Left renal cortex interstitium (tissue), 4 donors: ENCODE results near the gene PRRC2A. TPM values are rescaled to one million over a fixed set of nuclear protein-coding genes. Genes with fewer than 3 reads are reported as not detected.
A peak's percentile ranks its signal among the peaks of the same experiment; 100 is the strongest.

ENCODE experiments used
- DNase-seq, 4 donors: peaks; one replicate each; pipeline ENCODE4 v3.0.0-alpha.2; 2013; ENCODE audit warnings: low read depth in 4 of 4, low spot score in 2 of 4, missing footprints in 1 of 4
- polyA plus RNA-seq, 4 donors: library from polyadenylated mRNA; unstranded; fragments of 120-200 nt; gene quantifications; one replicate each; pipeline ENCODE4 v1.2.1, GENCODE V29; 2013; ENCODE audit not compliant: insufficient read length in 4 of 4

The PRRC2A gene
- polyA plus RNA-seq, 4 donors: 129 to 238 (median 197) TPM

DNA sequence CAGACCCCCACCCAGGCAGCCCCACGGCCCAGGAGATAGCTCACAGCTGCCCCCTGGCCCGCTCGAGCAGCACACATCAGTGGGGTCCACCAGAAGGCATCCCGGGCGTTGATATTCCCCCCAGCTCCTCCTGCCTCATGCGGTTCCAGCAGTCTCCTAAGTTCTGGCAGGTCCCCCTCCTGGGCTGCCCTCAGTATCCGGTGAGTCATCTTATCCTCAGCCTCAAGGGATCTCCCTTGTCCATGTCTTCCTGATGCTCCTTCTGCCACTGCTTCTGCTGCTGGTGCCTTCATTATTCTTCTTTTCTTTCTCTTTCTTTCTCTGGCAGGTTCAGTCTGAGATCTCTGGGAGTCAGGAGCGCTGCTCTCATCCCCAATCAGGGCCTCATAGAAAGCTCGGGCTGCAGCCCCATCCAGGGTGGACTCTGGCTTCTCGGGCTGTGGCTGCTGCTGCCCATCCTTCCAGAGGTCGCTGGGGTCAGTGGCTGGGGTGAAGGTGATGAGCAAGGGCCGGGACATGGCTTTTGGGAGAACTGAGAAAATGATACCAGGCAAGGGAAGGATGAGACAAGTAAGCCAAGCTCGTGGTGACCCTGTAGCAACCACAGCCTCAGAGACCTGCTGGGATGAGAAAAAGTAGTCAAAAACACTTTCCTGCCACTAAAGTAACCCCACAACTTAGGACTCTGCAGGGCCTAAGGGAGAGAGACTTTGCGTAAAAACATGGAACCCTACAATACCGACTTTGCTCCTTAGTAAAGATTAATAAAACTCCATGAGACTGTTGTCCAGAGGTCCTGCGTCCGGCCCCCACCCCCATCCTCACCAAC is 43.7 kb downstream of the PRRC2A start:
- DNase-seq: no peak

GRCh38 chr6:31664790-31665500 is 44.4 kb downstream of the PRRC2A start, which contains the start of gene GPANK1:
GPANK1 (minus strand) TSS chr6:31664997; CDS start chr6:31664478, 519 bp downstream.
- peak; percentile 86 to 94 (median 90) for DNase-seq

DNA sequence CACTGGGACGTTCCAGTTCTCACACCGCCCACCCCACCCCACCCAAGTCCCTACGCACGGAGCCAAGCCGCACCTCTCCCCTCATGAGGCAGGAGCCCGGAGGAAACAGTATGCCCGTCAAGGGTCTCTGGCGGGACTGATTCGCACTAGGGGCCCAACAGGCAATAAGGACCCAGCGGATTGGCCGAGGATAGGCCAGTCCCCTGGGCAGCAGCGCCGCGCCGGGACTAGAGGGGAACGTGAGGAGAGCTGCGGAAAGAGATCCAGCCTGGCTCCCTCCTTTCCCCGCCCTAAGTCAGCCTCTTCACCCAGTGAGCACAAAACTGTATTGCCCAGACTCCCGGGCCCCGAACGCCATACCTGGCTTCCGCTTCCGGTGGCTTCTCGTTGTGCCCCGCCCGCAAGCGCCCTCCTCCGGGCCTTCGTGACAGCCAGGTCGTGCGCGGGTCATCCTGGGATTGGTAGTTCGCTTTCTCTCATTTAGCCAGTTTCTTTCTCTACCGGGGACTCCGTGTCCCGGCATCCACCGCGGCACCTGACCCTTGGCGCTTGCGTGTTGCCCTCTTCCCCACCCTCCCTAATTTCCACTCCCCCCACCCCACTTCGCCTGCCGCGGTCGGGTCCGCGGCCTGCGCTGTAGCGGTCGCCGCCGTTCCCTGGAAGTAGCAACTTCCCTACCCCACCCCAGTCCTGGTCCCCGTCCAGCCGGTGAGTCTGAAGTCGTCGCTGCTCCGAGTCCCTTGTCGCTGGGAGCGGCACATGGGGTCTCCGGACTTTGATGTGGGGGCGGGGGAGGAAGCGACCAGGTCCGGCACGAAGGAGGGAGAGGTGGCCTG is 45.2 kb downstream of the PRRC2A start, which contains the start of gene CSNK2B:
Gene CSNK2B, plus strand, starts transcription at position 580 of the 836 bp plus-strand sequence. CDS start 752 bp downstream, outside the sequence.
- DNase-seq: peak; percentile 88 to 97 (median 92)

DNA sequence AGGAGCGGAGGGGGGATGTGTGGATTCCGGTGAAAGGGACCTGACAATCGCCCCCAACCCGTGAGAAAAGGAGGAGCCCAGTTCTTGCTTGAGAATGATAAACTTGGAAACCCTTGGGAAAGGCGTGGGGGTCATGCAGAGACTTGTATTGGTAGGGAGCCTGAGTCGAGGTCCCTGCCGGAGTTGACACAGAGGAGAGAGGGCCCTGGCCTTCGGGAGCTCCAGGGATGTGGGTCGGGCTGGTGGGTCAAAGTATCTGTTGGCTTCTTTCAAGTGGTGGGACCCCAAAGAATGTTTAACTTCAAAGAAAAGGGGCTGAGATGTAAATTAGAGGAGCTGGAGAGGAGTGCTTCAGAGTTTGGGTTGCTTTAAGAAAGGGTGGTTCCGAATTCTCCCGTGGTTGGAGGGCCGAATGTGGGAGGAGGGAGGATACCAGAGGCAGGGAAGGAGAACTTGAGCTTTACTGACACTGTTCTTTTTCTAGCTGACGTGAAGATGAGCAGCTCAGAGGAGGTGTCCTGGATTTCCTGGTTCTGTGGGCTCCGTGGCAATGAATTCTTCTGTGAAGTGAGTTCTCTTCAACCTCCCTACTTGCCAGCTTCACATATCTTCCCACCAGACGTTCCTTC is 45.9 kb downstream of the PRRC2A start:
- no peak for DNase-seq

- DNase-seq: no peak
Observed at GRCh38 chr6:31669676-31670075, 49.2 kb downstream of the PRRC2A start, which contains the start of gene LY6G5B. LY6G5B (plus strand) TSS chr6:31669976; CDS start chr6:31670951, 975 bp downstream.

DNA sequence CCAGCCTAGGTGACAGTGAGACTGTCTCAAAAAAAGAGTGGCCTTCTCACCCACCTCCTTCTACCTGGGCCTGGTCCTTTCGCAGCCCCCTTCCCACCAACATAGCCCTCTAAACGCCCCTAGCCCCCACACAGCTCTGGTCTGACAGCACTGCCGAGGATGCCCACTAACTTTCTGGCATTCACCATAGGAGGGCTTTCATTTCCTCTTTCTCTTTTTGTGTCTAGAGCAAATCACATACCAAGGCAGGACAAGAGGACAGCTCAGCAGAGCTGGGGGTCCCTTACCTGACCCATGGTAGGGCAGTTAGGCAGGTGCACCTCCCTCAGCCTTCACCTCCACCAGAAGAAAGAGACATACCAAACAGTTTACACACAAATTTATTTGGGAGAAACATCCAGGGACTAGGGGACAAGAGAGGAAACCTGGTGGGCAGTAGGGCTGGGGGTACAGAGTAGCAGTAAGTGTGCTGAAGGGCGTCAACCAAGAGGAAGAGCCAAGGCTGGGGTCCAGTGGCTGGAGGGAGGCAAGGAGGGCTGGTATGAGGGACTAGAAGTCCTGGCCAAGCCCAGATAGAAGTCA is 55.9 kb downstream of the PRRC2A start:
- no peak for DNase-seq

DNA sequence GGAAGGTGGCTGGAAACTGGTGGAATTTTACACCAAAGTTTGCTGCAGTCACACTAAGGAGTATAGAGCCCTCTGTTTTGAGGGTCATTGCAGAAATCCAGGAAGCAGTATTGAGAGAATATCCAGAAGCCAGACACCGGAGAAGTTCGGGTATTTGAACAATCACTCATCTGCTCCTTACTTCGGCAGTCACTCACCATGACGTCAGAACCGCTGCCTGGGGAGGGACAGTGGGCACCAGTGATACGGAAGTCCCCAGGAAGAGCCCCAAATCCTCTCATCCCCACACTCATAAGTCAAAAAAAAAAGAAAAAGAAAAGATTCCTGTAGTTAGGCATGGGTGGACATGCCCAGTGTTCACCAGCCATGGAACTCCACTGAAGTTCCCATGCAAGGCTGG is 56.4 kb downstream of the PRRC2A start:
- DNase-seq: no peak

- DNase-seq: no peak
Observed at GRCh38 chr6:31677955-31678354, 57.4 kb downstream of the PRRC2A start.

- DNase-seq: peak in 2 of 4 donors; percentile 67 to 80
Observed at GRCh38 chr6:31680226-31681134, 60.0 kb downstream of the PRRC2A start, which contains the start of gene LY6G5C. LY6G5C (minus strand) TSS chr6:31681067; CDS start chr6:31680373, 694 bp downstream.

DNA sequence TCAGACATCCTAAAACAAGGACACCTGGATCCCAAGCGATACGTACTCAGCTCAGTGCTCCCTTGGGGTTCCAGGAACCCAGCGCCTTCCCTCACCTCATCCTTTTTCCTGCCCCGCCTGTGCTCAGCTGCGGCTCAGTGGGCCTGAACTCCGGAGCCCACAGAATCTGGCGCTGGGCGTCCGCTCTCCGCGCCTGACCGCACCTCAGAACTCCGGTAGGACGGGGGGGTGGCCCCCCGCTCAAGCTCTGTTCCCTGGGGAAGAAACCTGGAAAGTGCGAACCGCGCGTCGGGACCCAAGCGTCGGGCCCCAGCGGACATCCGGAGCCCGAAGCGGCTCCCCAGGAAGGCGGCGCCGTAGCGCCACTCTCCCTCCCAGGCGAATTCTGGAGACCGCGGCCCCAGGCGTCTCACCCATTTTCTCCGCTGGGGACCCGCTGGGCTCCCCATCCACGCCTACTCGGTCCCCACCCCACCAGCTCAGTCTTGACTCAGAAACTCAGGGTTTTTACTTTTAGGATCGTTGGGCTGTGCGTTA is 60.7 kb downstream of the PRRC2A start:
- no peak for DNase-seq

DNA sequence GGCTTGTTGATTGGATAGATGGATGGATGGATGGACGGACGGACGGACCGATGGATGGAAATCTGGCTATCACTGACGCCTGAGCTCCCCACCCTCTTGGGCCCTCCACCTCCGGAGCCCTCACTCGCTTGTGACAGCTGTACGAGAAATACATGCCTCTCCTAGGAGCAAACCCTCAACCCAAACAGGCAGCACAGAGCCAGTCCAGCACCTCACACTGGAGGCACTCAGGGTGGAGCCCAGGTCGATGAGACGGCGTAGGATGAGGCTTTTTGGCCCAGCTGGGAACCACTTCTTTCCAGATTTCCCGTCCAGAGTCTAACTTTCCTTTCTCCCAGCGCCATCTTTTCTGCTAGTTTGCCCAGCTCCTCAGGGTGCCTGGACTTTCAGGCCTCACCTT is 63.1 kb downstream of the PRRC2A start:
- DNase-seq: no peak

DNA sequence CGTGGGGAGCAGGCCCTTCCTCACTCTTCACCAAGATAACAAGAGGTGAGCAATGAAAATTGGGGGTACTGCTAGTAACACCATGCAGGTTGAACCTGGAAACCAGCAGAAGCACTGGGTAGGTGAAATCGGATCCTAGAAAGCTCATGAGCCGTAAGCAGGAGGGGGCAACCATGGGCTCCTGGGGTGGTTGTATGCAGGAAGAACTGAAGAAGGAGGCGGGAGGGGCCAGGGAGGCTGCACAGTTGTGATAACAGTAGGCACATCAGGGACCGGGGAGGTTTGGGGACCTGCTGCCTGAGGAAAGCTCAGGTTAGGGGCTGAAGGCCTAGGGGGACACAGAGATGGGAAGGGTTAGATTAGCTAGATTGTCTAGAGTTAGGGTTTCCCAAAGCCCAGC is 66.0 kb downstream of the PRRC2A start:
- no peak for DNase-seq

DNA sequence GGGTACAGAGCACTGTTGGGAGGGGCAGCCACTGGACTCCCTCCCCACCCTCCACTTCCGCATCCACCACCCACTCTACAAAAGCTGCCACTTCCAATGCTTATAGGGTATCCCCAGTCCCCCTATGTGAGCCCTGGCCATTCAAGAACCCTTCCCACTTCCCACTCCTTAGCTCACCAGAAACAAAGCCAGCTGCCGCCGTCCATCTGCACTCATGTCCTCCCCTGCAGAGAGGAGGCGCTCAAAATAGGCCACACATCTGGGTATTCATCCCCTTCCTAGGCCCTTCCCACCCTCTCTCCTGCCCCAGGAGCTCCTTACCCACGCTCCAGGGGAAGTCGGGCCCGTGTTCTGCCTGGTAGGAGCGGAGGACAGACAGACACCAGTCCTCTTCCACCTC is 66.8 kb downstream of the PRRC2A start:
- DNase-seq: no peak

Other genes with a start within 250 kb of the PRRC2A start
- 10 to 100 TPM in 1 of 4 donors, 1 to 10 TPM in 3; 3.6 to 10.9 (median 8.0) TPM for gene MICA, start 217.1 kb upstream of the PRRC2A start, polyA plus RNA-seq
- gene MICB, start 122.6 kb upstream of the PRRC2A start, polyA plus RNA-seq: 1 to 10 TPM in 2 of 4 donors, under 1 TPM in 2; 0.45 to 1.8 (median 0.88) TPM
- 10 to 100 TPM; 15.4 to 24.2 (median 18.0) TPM for gene MCCD1, start 91.8 kb upstream of the PRRC2A start, polyA plus RNA-seq
- 100 to 1,000 TPM; 462 to 709 (median 569) TPM for gene DDX39B, start 78.7 kb upstream of the PRRC2A start, polyA plus RNA-seq
- gene ATP6V1G2, start 74.1 kb upstream of the PRRC2A start, polyA plus RNA-seq: 10 to 100 TPM in 1 of 4 donors, 1 to 10 TPM in 3; 6.4 to 10.5 (median 6.5) TPM
- 10 to 100 TPM; 18.4 to 29.0 (median 25.5) TPM for gene NFKBIL1, start 73.1 kb upstream of the PRRC2A start, polyA plus RNA-seq
- gene LTA, start 48.4 kb upstream of the PRRC2A start, polyA plus RNA-seq: under 1 TPM; 0.24 to 0.39 (median 0.31) TPM
- under 1 TPM in 1 of 4 donors, not detected in 3; 0.49 TPM for gene TNF, start 45.1 kb upstream of the PRRC2A start, polyA plus RNA-seq
- 1 to 10 TPM in 3 of 4 donors, under 1 TPM in 1; 0.88 to 2.3 (median 2.0) TPM for gene LTB, start 38.3 kb upstream of the PRRC2A start, polyA plus RNA-seq
- 1 to 10 TPM; 4.2 to 6.2 (median 5.0) TPM for gene LST1, start 34.4 kb upstream of the PRRC2A start, polyA plus RNA-seq
- gene NCR3, start 27.7 kb upstream of the PRRC2A start, polyA plus RNA-seq: under 1 TPM in 3 of 4 donors, not detected in 1; 0.16 to 0.52 (median 0.25) TPM
- 10 to 100 TPM; 61.0 to 92.7 (median 73.5) TPM for gene AIF1, start 5.5 kb upstream of the PRRC2A start, polyA plus RNA-seq
- 100 to 1,000 TPM; 218 to 274 (median 261) TPM for gene BAG6, start 31.9 kb downstream of the PRRC2A start, polyA plus RNA-seq
- 100 to 1,000 TPM in 3 of 4 donors, 10 to 100 TPM in 1; 89.9 to 124 (median 104) TPM for gene APOM, start 35.2 kb downstream of the PRRC2A start, polyA plus RNA-seq
- 10 to 100 TPM; 17.9 to 24.3 (median 21.4) TPM for gene C6orf47, start 40.1 kb downstream of the PRRC2A start, polyA plus RNA-seq
- 10 to 100 TPM; 25.2 to 33.9 (median 29.5) TPM for gene GPANK1, start 44.3 kb downstream of the PRRC2A start, polyA plus RNA-seq
- 100 to 1,000 TPM; 224 to 234 (median 228) TPM for gene CSNK2B, start 45.4 kb downstream of the PRRC2A start, polyA plus RNA-seq
- gene LY6G5B, start 49.3 kb downstream of the PRRC2A start, polyA plus RNA-seq: 10 to 100 TPM in 3 of 4 donors, 1 to 10 TPM in 1; 9.0 to 37.0 (median 19.2) TPM
- gene LY6G5C, start 60.4 kb downstream of the PRRC2A start, polyA plus RNA-seq: 1 to 10 TPM; 2.4 to 5.6 (median 3.0) TPM
- 10 to 100 TPM; 54.3 to 74.8 (median 61.5) TPM for gene ABHD16A, start 82.6 kb downstream of the PRRC2A start, polyA plus RNA-seq
- gene LY6G6F, start 86.2 kb downstream of the PRRC2A start, polyA plus RNA-seq: under 1 TPM; 0.21 to 0.81 (median 0.57) TPM
- under 1 TPM in 1 of 4 donors, not detected in 3; 0.65 TPM for gene LY6G6D, start 94.6 kb downstream of the PRRC2A start, polyA plus RNA-seq
- gene LY6G6C, start 101.0 kb downstream of the PRRC2A start, polyA plus RNA-seq: 1 to 10 TPM in 1 of 4 donors, under 1 TPM in 2, not detected in 1; 0.32 to 1.4 (median 0.47) TPM
- gene MPIG6B, start 102.7 kb downstream of the PRRC2A start, polyA plus RNA-seq: 1 to 10 TPM in 3 of 4 donors, under 1 TPM in 1; 0.72 to 2.4 (median 1.5) TPM
- gene DDAH2, start 108.6 kb downstream of the PRRC2A start, polyA plus RNA-seq: 100 to 1,000 TPM; 163 to 243 (median 200) TPM
- gene CLIC1, start 115.8 kb downstream of the PRRC2A start, polyA plus RNA-seq: 100 to 1,000 TPM; 251 to 323 (median 297) TPM
- 10 to 100 TPM; 13.1 to 58.4 (median 30.9) TPM for gene MSH5, start 119.3 kb downstream of the PRRC2A start, polyA plus RNA-seq
- gene SAPCD1, start 141.9 kb downstream of the PRRC2A start, polyA plus RNA-seq: 10 to 100 TPM in 2 of 4 donors, 1 to 10 TPM in 2; 4.2 to 12.9 (median 7.3) TPM
- gene VWA7, start 156.6 kb downstream of the PRRC2A start, polyA plus RNA-seq: 10 to 100 TPM in 2 of 4 donors, 1 to 10 TPM in 2; 8.1 to 10.7 (median 9.6) TPM
- 10 to 100 TPM; 51.9 to 64.8 (median 55.2) TPM for gene VARS1, start 175.0 kb downstream of the PRRC2A start, polyA plus RNA-seq
- gene LSM2, start 186.3 kb downstream of the PRRC2A start, polyA plus RNA-seq: 10 to 100 TPM; 80.4 to 88.0 (median 84.9) TPM
- 1 to 10 TPM; 3.6 to 4.2 (median 3.8) TPM for gene HSPA1L, start 194.6 kb downstream of the PRRC2A start, polyA plus RNA-seq
- 100 to 1,000 TPM in 3 of 4 donors, 10 to 100 TPM in 1; 92.5 to 123 (median 116) TPM for gene HSPA1A, start 194.8 kb downstream of the PRRC2A start, polyA plus RNA-seq
- 100 to 1,000 TPM; 128 to 169 (median 155) TPM for gene HSPA1B, start 207.0 kb downstream of the PRRC2A start, polyA plus RNA-seq
- gene NEU1, start 242.1 kb downstream of the PRRC2A start, polyA plus RNA-seq: 10 to 100 TPM; 72.1 to 78.2 (median 75.1) TPM